SK-N-SH (cell line): ENCODE results near the gene CIDEA.

Source experiments
- EP300 ChIP-seq, 2 experiments: IDR thresholded peaks; 2 replicates each; pipeline versions ENCODE4 v1.4.0 to v1.6.1; 2012; ENCODE audit warnings: borderline replicate concordance in 1 of 2, low read depth in 1 of 2, low read length in 1 of 2
- POLR2AphosphoS5 ChIP-seq: IDR thresholded peaks from 2 replicates; pipeline ENCODE4 v1.6.1; 2012; ENCODE audit warnings: low read depth, low read length
- RAD21 ChIP-seq: IDR thresholded peaks from 2 replicates; pipeline ENCODE4 v1.6.1; 2012; ENCODE audit warnings: mild to moderate bottlenecking, low read length
- RCOR1 ChIP-seq: fragments of 150-350 bp; IDR thresholded peaks from 2 replicates; pipeline ENCODE4 v1.6.1; 2017; ENCODE audit warnings: antibody characterized with exemption, low read length
- RFX5 ChIP-seq: IDR thresholded peaks from 2 replicates; pipeline ENCODE4 v1.6.1; 2012; ENCODE audit warnings: mild to moderate bottlenecking, improper control_type of control experiment, low read length
- SIN3A ChIP-seq: IDR thresholded peaks from 2 replicates; pipeline ENCODE4 v1.6.1; 2012; ENCODE audit warnings: low read depth, mild to moderate bottlenecking, low read length, moderate library complexity, borderline replicate concordance
- TF ChIP-seq, protein P1 (sequence below): fragments of 200-600 bp; sonication (generic); IDR thresholded peaks from 2 replicates; pipeline ENCODE4 v1.6.1; 2017; ENCODE audit warnings: antibody characterized with exemption, mild to moderate bottlenecking, moderate library complexity

DNA sequence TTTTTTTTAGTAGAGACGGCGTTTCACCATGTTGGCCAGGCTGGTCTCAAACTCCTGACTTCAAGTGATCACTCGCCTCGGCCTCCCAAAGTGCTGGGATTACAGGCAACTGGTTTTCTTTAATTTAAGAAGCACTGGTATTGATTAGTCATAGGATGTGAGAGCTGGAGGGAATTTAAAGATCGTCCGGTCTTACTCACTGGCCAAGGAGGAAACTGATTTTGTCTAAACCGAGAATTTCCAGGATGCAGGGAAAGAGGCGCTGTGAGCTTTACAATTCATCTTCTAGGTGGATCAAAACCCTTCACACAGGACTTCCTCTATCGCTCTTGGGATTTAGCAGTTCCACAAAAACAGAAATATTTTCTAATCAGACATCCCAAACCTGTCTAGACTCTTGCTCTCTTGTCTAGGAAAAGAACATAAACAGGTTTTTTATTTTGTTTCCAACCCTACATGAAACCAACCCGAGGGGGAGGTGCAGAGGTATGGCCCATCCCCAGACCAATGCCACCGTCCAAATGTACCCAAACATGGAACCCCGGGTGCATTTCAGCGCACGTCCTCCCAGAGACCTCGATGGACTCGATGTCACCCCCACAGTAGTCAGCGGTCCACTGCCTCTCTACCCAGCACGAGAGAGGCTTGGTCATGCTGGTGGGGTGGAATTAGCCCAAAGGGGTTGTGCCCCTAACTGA is 41.4 kb downstream of the CIDEA start:
- TF ChIP-seq, protein P1, sequence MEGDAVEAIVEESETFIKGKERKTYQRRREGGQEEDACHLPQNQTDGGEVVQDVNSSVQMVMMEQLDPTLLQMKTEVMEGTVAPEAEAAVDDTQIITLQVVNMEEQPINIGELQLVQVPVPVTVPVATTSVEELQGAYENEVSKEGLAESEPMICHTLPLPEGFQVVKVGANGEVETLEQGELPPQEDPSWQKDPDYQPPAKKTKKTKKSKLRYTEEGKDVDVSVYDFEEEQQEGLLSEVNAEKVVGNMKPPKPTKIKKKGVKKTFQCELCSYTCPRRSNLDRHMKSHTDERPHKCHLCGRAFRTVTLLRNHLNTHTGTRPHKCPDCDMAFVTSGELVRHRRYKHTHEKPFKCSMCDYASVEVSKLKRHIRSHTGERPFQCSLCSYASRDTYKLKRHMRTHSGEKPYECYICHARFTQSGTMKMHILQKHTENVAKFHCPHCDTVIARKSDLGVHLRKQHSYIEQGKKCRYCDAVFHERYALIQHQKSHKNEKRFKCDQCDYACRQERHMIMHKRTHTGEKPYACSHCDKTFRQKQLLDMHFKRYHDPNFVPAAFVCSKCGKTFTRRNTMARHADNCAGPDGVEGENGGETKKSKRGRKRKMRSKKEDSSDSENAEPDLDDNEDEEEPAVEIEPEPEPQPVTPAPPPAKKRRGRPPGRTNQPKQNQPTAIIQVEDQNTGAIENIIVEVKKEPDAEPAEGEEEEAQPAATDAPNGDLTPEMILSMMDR = no peak
- TF ChIP-seq RCOR1 = no peak
- TF ChIP-seq POLR2AphosphoS5 = no peak
- TF ChIP-seq EP300 (IDR thresholded peaks at IDR 0.05; ENCODE audit: borderline replicate concordance in 1 of 2, low read depth in 1 of 2, low read length in 1 of 2) = no peak
- no peak for TF ChIP-seq RAD21
- TF ChIP-seq SIN3A = no peak
- TF ChIP-seq RFX5 = no peak
